ENCODE data around the gene NOP14.

NOP14 gene

GRCh38 chr4:2893772-2894171 is 69.4 kb downstream of the NOP14 start:
- TF ChIP-seq, protein P1, sequence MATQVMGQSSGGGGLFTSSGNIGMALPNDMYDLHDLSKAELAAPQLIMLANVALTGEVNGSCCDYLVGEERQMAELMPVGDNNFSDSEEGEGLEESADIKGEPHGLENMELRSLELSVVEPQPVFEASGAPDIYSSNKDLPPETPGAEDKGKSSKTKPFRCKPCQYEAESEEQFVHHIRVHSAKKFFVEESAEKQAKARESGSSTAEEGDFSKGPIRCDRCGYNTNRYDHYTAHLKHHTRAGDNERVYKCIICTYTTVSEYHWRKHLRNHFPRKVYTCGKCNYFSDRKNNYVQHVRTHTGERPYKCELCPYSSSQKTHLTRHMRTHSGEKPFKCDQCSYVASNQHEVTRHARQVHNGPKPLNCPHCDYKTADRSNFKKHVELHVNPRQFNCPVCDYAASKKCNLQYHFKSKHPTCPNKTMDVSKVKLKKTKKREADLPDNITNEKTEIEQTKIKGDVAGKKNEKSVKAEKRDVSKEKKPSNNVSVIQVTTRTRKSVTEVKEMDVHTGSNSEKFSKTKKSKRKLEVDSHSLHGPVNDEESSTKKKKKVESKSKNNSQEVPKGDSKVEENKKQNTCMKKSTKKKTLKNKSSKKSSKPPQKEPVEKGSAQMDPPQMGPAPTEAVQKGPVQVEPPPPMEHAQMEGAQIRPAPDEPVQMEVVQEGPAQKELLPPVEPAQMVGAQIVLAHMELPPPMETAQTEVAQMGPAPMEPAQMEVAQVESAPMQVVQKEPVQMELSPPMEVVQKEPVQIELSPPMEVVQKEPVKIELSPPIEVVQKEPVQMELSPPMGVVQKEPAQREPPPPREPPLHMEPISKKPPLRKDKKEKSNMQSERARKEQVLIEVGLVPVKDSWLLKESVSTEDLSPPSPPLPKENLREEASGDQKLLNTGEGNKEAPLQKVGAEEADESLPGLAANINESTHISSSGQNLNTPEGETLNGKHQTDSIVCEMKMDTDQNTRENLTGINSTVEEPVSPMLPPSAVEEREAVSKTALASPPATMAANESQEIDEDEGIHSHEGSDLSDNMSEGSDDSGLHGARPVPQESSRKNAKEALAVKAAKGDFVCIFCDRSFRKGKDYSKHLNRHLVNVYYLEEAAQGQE (IDR thresholded peaks at IDR 0.05; ENCODE audit: insufficient replicate concordance, low read depth) = no peak
- TF ChIP-seq, protein P2, sequence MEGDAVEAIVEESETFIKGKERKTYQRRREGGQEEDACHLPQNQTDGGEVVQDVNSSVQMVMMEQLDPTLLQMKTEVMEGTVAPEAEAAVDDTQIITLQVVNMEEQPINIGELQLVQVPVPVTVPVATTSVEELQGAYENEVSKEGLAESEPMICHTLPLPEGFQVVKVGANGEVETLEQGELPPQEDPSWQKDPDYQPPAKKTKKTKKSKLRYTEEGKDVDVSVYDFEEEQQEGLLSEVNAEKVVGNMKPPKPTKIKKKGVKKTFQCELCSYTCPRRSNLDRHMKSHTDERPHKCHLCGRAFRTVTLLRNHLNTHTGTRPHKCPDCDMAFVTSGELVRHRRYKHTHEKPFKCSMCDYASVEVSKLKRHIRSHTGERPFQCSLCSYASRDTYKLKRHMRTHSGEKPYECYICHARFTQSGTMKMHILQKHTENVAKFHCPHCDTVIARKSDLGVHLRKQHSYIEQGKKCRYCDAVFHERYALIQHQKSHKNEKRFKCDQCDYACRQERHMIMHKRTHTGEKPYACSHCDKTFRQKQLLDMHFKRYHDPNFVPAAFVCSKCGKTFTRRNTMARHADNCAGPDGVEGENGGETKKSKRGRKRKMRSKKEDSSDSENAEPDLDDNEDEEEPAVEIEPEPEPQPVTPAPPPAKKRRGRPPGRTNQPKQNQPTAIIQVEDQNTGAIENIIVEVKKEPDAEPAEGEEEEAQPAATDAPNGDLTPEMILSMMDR (IDR thresholded peaks at IDR 0.05; ENCODE audit: insufficient read depth, low read length) = no peak
- TF ChIP-seq GABPA (IDR thresholded peaks at IDR 0.05; ENCODE audit: low read depth) (no peak), SPI1 (IDR thresholded peaks at IDR 0.05; ENCODE audit: borderline replicate concordance, low read depth) (peak; percentile 29; the same call in 1 of the 2 replicates)
- H3K27ac ChIP-seq (replicated peaks) = no peak overlapping the region
- DNase-seq (ENCODE audit: low read depth in 1 of 2, low spot score in 1 of 2) = no peak
- H3K27me3 ChIP-seq (ENCODE audit: insufficient read depth, poor library complexity, severe bottlenecking) = no peaks in the 10 kb centered on the region
- no peak overlapping the region for H3K4me3 ChIP-seq (replicated peaks; ENCODE audit: insufficient read depth, low read length)

DNA sequence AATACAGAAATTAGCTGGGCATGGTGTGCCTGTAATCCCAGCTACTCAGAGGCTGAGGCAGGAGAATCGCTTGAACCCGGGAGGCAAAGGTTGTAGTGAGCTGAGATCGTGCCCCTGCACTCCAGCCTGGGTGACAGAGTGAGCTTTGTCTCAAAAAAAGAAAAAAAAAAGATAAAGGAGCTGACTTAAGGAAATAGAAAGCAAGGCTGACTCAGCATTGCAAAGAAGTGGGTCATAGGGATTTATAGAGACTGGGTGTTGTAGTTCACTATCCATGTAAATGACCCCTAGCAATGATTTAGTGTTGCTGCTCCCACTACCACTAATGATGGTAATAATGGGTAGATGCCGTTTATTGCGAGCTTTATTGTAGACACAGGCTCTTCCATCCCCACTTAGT is 71.9 kb downstream of the NOP14 start:
- no peak overlapping the region for H3K27ac ChIP-seq (replicated peaks)
- no peak for TF ChIP-seq POLR2AphosphoS5 (IDR thresholded peaks at IDR 0.05; ENCODE audit: low read depth)
- TF ChIP-seq, protein P1 (IDR thresholded peaks at IDR 0.05; ENCODE audit: insufficient replicate concordance, low read depth) = no peak
- no peak for TF ChIP-seq GABPA (IDR thresholded peaks at IDR 0.05; ENCODE audit: low read depth)
- TF ChIP-seq, protein P2 (IDR thresholded peaks at IDR 0.05; ENCODE audit: insufficient read depth, low read length) = no peak
- no peak for TF ChIP-seq SPI1 (IDR thresholded peaks at IDR 0.05; ENCODE audit: borderline replicate concordance, low read depth)
- no peaks in the 10 kb centered on the region for H3K27me3 ChIP-seq (ENCODE audit: insufficient read depth, poor library complexity, severe bottlenecking)
- no peak for DNase-seq (ENCODE audit: low read depth in 1 of 2, low spot score in 1 of 2)
- no peak overlapping the region for H3K4me3 ChIP-seq (replicated peaks; ENCODE audit: insufficient read depth, low read length)

DNA sequence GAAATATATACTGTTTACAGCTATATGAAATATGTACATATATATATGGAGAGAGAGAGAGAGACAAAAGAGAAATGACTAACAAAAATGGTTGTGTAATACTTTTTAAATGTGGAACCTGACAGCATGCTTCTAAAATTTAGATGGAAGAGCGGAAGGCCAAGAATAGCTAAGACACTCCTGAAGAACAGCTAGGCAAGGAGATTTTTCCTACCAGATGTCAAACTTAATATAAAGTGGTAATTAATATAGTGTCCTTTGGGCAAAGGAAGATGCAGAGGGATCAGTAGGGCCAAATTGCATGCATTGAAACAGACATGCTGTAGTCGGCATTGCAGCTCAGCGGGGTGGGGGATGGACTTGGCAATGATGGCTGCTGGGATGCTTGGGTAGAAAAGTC is 74.3 kb downstream of the NOP14 start:
- H3K27ac ChIP-seq (replicated peaks) = no peak overlapping the region
- no peak for DNase-seq (ENCODE audit: low read depth in 1 of 2, low spot score in 1 of 2)
- TF ChIP-seq, protein P1 (IDR thresholded peaks at IDR 0.05; ENCODE audit: insufficient replicate concordance, low read depth) = no peak
- no peak for TF ChIP-seq POLR2AphosphoS5 (IDR thresholded peaks at IDR 0.05; ENCODE audit: low read depth)
- TF ChIP-seq, protein P2 (IDR thresholded peaks at IDR 0.05; ENCODE audit: insufficient read depth, low read length) = no peak
- no peak for TF ChIP-seq GABPA (IDR thresholded peaks at IDR 0.05; ENCODE audit: low read depth)
- no peak for TF ChIP-seq SPI1 (IDR thresholded peaks at IDR 0.05; ENCODE audit: borderline replicate concordance, low read depth)
- H3K4me3 ChIP-seq (replicated peaks; ENCODE audit: insufficient read depth, low read length) = no peak overlapping the region
- no peaks in the 10 kb centered on the region for H3K27me3 ChIP-seq (ENCODE audit: insufficient read depth, poor library complexity, severe bottlenecking)
